GM12878 (cell line): ENCODE results near the gene ARHGAP40. TPM values are rescaled to one million over a fixed set of nuclear protein-coding genes. Genes with fewer than 3 reads are reported as not detected.
A peak's percentile ranks its signal among the peaks of the same experiment; 100 is the strongest.

Experiments used
- ATAC-seq: fragments of 200-7000 bp; cut with Tn5 transposase; 3 replicates; pipeline ENCODE4 v1.9.1; 2020; ENCODE audit warnings: mild to moderate bottlenecking, moderate library complexity
- BruUV-seq: library from RNA; stranded (reverse); fragments of 400-500 nt; replicated peaks from 2 replicates; lab custom pipeline; 2021; lab: Mats Ljungman, UMichigan
- CTCF ChIA-PET: fragments of 300-600 bp; sonication (Branson Sonifier 250); formaldehyde crosslinking; extraction: SDS; loops from one replicate; lab custom pipeline; 2021; ENCODE audit warnings: inconsistent platforms; lab: Yijun Ruan, JAX
- POLR2A ChIA-PET: fragments of 350-600 bp; formaldehyde crosslinking; extraction: SDS; loops from one replicate; lab custom pipeline; 2021; ENCODE audit warnings: inconsistent platforms; lab: Charles Lee
- RAD21 ChIA-PET: fragments of 300-600 bp; sonication (Branson Sonifier 250); formaldehyde crosslinking; loops from one replicate; lab custom pipeline; 2023; ENCODE audit warnings: antibody characterized with exemption; ENCODE audit not compliant: unreplicated experiment; lab: Charles Lee
- SMC1A ChIA-PET: fragments of 300-600 bp; sonication (Branson Sonifier 250); formaldehyde crosslinking; loops from one replicate; lab custom pipeline; 2023; ENCODE audit not compliant: unreplicated experiment, uncharacterized antibody; lab: Charles Lee
- DNase-seq: peaks from one replicate; pipeline ENCODE4 v3.0.0-alpha.2; 2011; ENCODE audit warnings: low read depth, low spot score
- FAIRE-seq: peaks from 3 replicates; lab custom pipeline; 2011; peaks lifted over from hg19 to GRCh38; lab: Jason Lieb, UNC
- H2AFZ ChIP-seq: 2 replicates; pipeline ENCODE4 v1.6.0; 2011; ENCODE audit warnings: low read depth, low read length, control low read depth; ENCODE audit not compliant: control insufficient read depth
- H3K27ac ChIP-seq: 2 replicates; pipeline ENCODE4 v1.5.1; 2011; ENCODE audit warnings: control low read depth; ENCODE audit not compliant: control insufficient read depth, insufficient read depth
- H3K27me3 ChIP-seq, 2 experiments: replicated peaks in 1 of 2; 2 replicates each; pipeline versions ENCODE4 v1.6.0 to v1.6.1; 2011; ENCODE audit warnings: low read length in 1 of 2; ENCODE audit not compliant: control insufficient read depth in 2 of 2, insufficient read depth in 2 of 2
- H3K36me3 ChIP-seq, 2 experiments: 2 replicates each; pipeline ENCODE4 v1.5.1; 2011; ENCODE audit warnings: low read length in 1 of 2; ENCODE audit not compliant: control insufficient read depth in 2 of 2, insufficient read depth in 2 of 2
- H3K4me1 ChIP-seq: 2 replicates; pipeline ENCODE4 v1.6.1; 2011; ENCODE audit warnings: mild to moderate bottlenecking, low read length, moderate library complexity, mixed read lengths; ENCODE audit not compliant: control insufficient read depth, insufficient read depth
- H3K4me2 ChIP-seq: 2 replicates; pipeline ENCODE4 v1.6.0; 2011; ENCODE audit warnings: control low read depth; ENCODE audit not compliant: control insufficient read depth, insufficient read depth
- H3K4me3 ChIP-seq: fragments of 200-600 bp; sonication (generic); 2 replicates; pipeline ENCODE4 v1.5.1; 2016
- H3K79me2 ChIP-seq: 2 replicates; pipeline ENCODE4 v1.6.0; 2011; ENCODE audit warnings: low read length; ENCODE audit not compliant: control insufficient read depth, insufficient read depth
- H3K9ac ChIP-seq: 2 replicates; pipeline ENCODE4 v1.8.0; 2011; ENCODE audit warnings: low read length, control low read depth, mixed read lengths; ENCODE audit not compliant: control insufficient read depth, insufficient read depth
- H3K9me3 ChIP-seq: replicated peaks from 3 replicates; pipeline ENCODE4 v1.5.1; 2011; ENCODE audit warnings: mild to moderate bottlenecking, low read length; ENCODE audit not compliant: control insufficient read depth, insufficient read depth
- H4K20me1 ChIP-seq: 2 replicates; pipeline ENCODE4 v1.6.0; 2011; ENCODE audit not compliant: control insufficient read depth, insufficient read depth
- BHLHE40 ChIP-seq, 2 experiments: fragments of 450-650 bp in 1 of 2; IDR thresholded peaks; 2 replicates each; pipeline ENCODE4 v1.6.1; 2011 to 2017; ENCODE audit warnings: low read depth in 2 of 2, borderline replicate concordance in 1 of 2, improper control_type of control experiment in 1 of 2, low read length in 1 of 2, mild to moderate bottlenecking in 1 of 2
- BRCA1 ChIP-seq: IDR thresholded peaks from 2 replicates; pipeline ENCODE4 v1.6.1; 2011; ENCODE audit warnings: low read depth, low read length, improper control_type of control experiment
- CREM ChIP-seq: IDR thresholded peaks from 2 replicates; pipeline ENCODE4 v1.6.1; 2014; ENCODE audit warnings: antibody characterized with exemption, low read depth
- DPF2 ChIP-seq: fragments of 450-650 bp; IDR thresholded peaks from 2 replicates; pipeline ENCODE4 v1.6.1; 2017; ENCODE audit warnings: mild to moderate bottlenecking
- HDGF ChIP-seq: fragments of 450-650 bp; IDR thresholded peaks from 2 replicates; pipeline ENCODE4 v1.6.1; 2016; ENCODE audit warnings: antibody characterized with exemption
- MTA3 ChIP-seq: IDR thresholded peaks from 2 replicates; pipeline ENCODE4 v1.6.1; 2012; ENCODE audit warnings: low read length, inconsistent platforms, borderline replicate concordance
- NR2C2 ChIP-seq: IDR thresholded peaks from 2 replicates; pipeline ENCODE4 v1.6.1; 2011; ENCODE audit warnings: borderline replicate concordance, low read depth; ENCODE audit not compliant: control insufficient read depth, insufficient read length
- WGBS: methylation state at CpG from one replicate; pipeline ENCODE4 v1.1.6; 2016; ENCODE audit warnings: low lambda C conversion rate; ENCODE audit not compliant: insufficient replicate concordance, insufficient coverage; ENCODE audit errors: missing lambda C conversion rate; 5-methylcytosine and 5-hydroxymethylcytosine counted together
- in situ Hi-C: fragments of 300-500 bp; cut with MboI; formaldehyde crosslinking; loops from 9 replicates; pipeline ENCODE4 v1.14.3; 2018; ENCODE audit warnings: mixed read lengths
- intact Hi-C: fragments of 100-400 bp; cut with micrococcal nuclease; formaldehyde crosslinking; loops from one replicate; pipeline ENCODE4 v1.14.2; 2022; ENCODE audit not compliant: unreplicated experiment
- polyA plus RNA-seq, 11 experiments: library from polyadenylated mRNA; depleted of rRNA in 4 of 11; unstranded in 6 of 11; stranded (reverse) in 5 of 11; fragments of >200 nt; fragmentation: Nextera tagmentation in 4 of 11; fragmentation: Illumina TruSeq in 1 of 11; extraction: Ambion mirVana in 4 of 11; extraction: Trizol in 1 of 11; gene quantifications; 1 replicate in 1 of 11; 2 replicates in 10 of 11; pipeline versions ENCODE4 v1.2.1 to v1.2.3, GENCODE V29; 2011 to 2016; ENCODE audit warnings: inconsistent platforms in 2 of 11, missing spikeins in 2 of 11, low read depth in 1 of 11
- total RNA-seq, 4 experiments: library from RNA; depleted of rRNA in 3 of 4; stranded (reverse); fragments of >200 nt in 3 of 4; fragmentation: Illumina TruSeq in 1 of 4; extraction: Trizol in 1 of 4; gene quantifications; 2 replicates each; pipeline versions ENCODE4 v1.2.1 to v1.2.3, GENCODE V29; 2013 to 2021
- TF ChIP-seq, protein P1 (sequence below): fragments of 450-650 bp; IDR thresholded peaks from 2 replicates; pipeline ENCODE4 v1.6.1; 2017; ENCODE audit warnings: borderline replicate concordance
- TF ChIP-seq, protein P2 (sequence below), 3 experiments: IDR thresholded peaks in 2 of 3; conservative IDR thresholded peaks in 1 of 3; 2 replicates each; pipeline ENCODE4 v1.5.1; 2011; ENCODE audit warnings: low read depth in 3 of 3, low read length in 3 of 3, mild to moderate bottlenecking in 3 of 3, control low read depth in 2 of 3, moderate library complexity in 2 of 3, inconsistent platforms in 1 of 3, mixed read lengths in 1 of 3; ENCODE audit not compliant: control insufficient read depth in 2 of 3, insufficient read depth in 1 of 3; ENCODE audit errors: extremely low read depth in 1 of 3
- TF ChIP-seq, protein P3 (sequence below): IDR thresholded peaks from 2 replicates; pipeline ENCODE4 v1.6.1; 2011; ENCODE audit warnings: borderline replicate concordance, low read depth, mild to moderate bottlenecking, moderate library complexity, low read length; ENCODE audit not compliant: insufficient read depth, poor library complexity, severe bottlenecking

ARHGAP40 gene
- total and polyA plus RNA-seq, 10 of the 15 experiments (the other 5 are each of a cell fraction or from before 2014, with no cell fraction given) = 0.06 to 0.07 TPM; not detected in 8

DNA sequence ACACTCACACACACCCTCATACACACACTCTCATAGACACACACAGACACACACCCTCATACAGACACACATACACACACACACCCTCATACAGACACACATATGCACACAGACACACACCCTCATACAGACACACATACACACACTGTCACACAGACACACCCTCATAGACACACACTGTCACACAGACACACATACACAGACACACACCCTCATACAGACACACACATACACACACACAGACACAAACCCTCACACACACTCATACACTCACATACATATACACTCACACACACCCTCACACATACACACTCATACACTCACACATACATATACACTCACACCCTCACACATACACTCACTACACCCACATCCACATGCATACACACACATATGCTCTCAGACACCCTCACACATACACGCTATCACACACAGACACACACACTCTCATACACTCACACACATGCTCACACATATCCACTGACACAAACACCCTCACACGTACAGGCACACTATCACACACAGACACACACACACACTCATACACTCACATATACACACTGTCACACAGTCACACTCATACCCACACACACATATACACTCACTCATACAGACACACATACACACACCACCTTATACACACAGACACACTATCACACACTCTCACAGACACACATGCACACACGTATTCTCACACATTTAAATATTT lies 11.5 kb upstream of the ARHGAP40 start:
- H3K27me3 ChIP-seq = no peaks in the 10 kb centered on the region; a peak in 1 of 4 replicates
- H3K9ac ChIP-seq = no peak overlapping the region
- in situ Hi-C loops = no loop called here
- H3K36me3 ChIP-seq = no peaks in the 10 kb centered on the region
- TF ChIP-seq HDGF (no peak), BRCA1 (no peak), DPF2 (no peak), NR2C2 (peak; percentile 16), BHLHE40 (IDR thresholded peaks at IDR 0.05; ENCODE audit: borderline replicate concordance in 1 of 2, low read depth in 2 of 2, low read length in 1 of 2) (no peak), MTA3 (no peak), CREM (no peak)
- TF ChIP-seq, protein P1, sequence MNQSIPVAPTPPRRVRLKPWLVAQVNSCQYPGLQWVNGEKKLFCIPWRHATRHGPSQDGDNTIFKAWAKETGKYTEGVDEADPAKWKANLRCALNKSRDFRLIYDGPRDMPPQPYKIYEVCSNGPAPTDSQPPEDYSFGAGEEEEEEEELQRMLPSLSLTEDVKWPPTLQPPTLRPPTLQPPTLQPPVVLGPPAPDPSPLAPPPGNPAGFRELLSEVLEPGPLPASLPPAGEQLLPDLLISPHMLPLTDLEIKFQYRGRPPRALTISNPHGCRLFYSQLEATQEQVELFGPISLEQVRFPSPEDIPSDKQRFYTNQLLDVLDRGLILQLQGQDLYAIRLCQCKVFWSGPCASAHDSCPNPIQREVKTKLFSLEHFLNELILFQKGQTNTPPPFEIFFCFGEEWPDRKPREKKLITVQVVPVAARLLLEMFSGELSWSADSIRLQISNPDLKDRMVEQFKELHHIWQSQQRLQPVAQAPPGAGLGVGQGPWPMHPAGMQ = no peak
- TF ChIP-seq, protein P2, sequence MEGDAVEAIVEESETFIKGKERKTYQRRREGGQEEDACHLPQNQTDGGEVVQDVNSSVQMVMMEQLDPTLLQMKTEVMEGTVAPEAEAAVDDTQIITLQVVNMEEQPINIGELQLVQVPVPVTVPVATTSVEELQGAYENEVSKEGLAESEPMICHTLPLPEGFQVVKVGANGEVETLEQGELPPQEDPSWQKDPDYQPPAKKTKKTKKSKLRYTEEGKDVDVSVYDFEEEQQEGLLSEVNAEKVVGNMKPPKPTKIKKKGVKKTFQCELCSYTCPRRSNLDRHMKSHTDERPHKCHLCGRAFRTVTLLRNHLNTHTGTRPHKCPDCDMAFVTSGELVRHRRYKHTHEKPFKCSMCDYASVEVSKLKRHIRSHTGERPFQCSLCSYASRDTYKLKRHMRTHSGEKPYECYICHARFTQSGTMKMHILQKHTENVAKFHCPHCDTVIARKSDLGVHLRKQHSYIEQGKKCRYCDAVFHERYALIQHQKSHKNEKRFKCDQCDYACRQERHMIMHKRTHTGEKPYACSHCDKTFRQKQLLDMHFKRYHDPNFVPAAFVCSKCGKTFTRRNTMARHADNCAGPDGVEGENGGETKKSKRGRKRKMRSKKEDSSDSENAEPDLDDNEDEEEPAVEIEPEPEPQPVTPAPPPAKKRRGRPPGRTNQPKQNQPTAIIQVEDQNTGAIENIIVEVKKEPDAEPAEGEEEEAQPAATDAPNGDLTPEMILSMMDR (IDR thresholded peaks at IDR 0.05 in 2 of 3, conservative IDR thresholded peaks at IDR 0.05 in 1 of 3; ENCODE audit: control insufficient read depth in 2 of 3, extremely low read depth in 1 of 3, insufficient read depth in 1 of 3, low read depth in 3 of 3, low read length in 3 of 3) = no peak
- TF ChIP-seq, protein P3, sequence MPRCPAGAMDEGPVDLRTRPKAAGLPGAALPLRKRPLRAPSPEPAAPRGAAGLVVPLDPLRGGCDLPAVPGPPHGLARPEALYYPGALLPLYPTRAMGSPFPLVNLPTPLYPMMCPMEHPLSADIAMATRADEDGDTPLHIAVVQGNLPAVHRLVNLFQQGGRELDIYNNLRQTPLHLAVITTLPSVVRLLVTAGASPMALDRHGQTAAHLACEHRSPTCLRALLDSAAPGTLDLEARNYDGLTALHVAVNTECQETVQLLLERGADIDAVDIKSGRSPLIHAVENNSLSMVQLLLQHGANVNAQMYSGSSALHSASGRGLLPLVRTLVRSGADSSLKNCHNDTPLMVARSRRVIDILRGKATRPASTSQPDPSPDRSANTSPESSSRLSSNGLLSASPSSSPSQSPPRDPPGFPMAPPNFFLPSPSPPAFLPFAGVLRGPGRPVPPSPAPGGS = peak; percentile 36
- no peak for DNase-seq
- no peak for ATAC-seq
- intact Hi-C loops = no loop called here
- ChIA-PET RAD21 (no interaction called here), CTCF (no interaction called here), POLR2A (no interaction called here), SMC1A (no interaction called here)
- H3K79me2 ChIP-seq = no peaks in the 10 kb centered on the region
- H3K4me3 ChIP-seq = no peak overlapping the region
- H3K4me1 ChIP-seq = no peaks in the 10 kb centered on the region
- FAIRE-seq = peak; percentile 38
- no peaks in the 10 kb centered on the region for H3K9me3 ChIP-seq
- H3K27ac ChIP-seq = no peak overlapping the region
- no peak overlapping the region for H2AFZ ChIP-seq
- WGBS = 43% methylated on average over 3 of the region's 3 CpGs
- no peak overlapping the region for H3K4me2 ChIP-seq
- BruUV-seq = no TSS peak
- H4K20me1 ChIP-seq = no peaks in the 10 kb centered on the region
